ENCODE results near the gene GSDME.

Gene GSDME

GRCh38 chr7:24769851-24770250, 12.6 kb upstream of the GSDME start:
- no peak overlapping the region for H3K27ac ChIP-seq (ENCODE audit: extremely low read depth, low read depth, low read length)
- ChIA-PET POLR2A (no interaction called here), CTCF (interaction anchor here (0.9 to 1.5 kb wide), 2 partner anchors 43 to 64 kb away, joined by 3 to 4 read pairs; no protein-coding TSS in a partner anchor)
- no peak overlapping the region for H3K4me3 ChIP-seq (ENCODE audit: low read depth, low read length)
- TF ChIP-seq ZNF184 (tag by site-specific recombination; IDR thresholded peaks at IDR 0.05) (no peak), ZNF510 (tag by site-specific recombination; IDR thresholded peaks at IDR 0.05; ENCODE audit: insufficient replicate concordance) (no peak), ZNF175 (tag by site-specific recombination; IDR thresholded peaks at IDR 0.05) (no peak), HOXA7 (CRISPR knock-in tag; IDR thresholded peaks at IDR 0.05; ENCODE audit: borderline replicate concordance) (no peak), ZNF626 (tag by site-specific recombination; IDR thresholded peaks at IDR 0.05) (no peak), ZNF398 (tag by site-specific recombination; IDR thresholded peaks at IDR 0.05) (no peak), ZNF292 (tag by site-specific recombination; IDR thresholded peaks at IDR 0.05; ENCODE audit: borderline replicate concordance, low read depth) (no peak), ZNF843 (tag by site-specific recombination; IDR thresholded peaks at IDR 0.05) (no peak), CTCF (tag by site-specific recombination; IDR thresholded peaks at IDR 0.05) (no peak), KLF16 (tag by site-specific recombination; IDR thresholded peaks at IDR 0.05) (no peak), ZEB2 (tag by site-specific recombination; IDR thresholded peaks at IDR 0.05) (no peak), ZNF544 (tag by site-specific recombination; IDR thresholded peaks at IDR 0.05) (no peak), ZNF16 (tag by site-specific recombination; IDR thresholded peaks at IDR 0.05; ENCODE audit: low read depth) (no peak), ZNF366 (tag by site-specific recombination; conservative IDR thresholded peaks at IDR 0.05) (no peak), ZNF596 (tag by site-specific recombination; IDR thresholded peaks at IDR 0.05) (no peak), ZBTB49 (tag by site-specific recombination; IDR thresholded peaks at IDR 0.05; ENCODE audit: low read depth) (no peak), ZNF121 (tag by site-specific recombination; IDR thresholded peaks at IDR 0.05) (no peak)
- H3K9me3 ChIP-seq (ENCODE audit: control insufficient read depth, insufficient read depth, low read depth, low read length), result no peaks in the 10 kb centered on the region
- H3K36me3 ChIP-seq (ENCODE audit: control insufficient read depth in 2 of 2, insufficient read depth in 1 of 2, low read length in 2 of 2), result no peaks in the 10 kb centered on the region
- H3K4me1 ChIP-seq (ENCODE audit: control insufficient read depth, insufficient read depth, low read length), result no peaks in the 10 kb centered on the region

DNA sequence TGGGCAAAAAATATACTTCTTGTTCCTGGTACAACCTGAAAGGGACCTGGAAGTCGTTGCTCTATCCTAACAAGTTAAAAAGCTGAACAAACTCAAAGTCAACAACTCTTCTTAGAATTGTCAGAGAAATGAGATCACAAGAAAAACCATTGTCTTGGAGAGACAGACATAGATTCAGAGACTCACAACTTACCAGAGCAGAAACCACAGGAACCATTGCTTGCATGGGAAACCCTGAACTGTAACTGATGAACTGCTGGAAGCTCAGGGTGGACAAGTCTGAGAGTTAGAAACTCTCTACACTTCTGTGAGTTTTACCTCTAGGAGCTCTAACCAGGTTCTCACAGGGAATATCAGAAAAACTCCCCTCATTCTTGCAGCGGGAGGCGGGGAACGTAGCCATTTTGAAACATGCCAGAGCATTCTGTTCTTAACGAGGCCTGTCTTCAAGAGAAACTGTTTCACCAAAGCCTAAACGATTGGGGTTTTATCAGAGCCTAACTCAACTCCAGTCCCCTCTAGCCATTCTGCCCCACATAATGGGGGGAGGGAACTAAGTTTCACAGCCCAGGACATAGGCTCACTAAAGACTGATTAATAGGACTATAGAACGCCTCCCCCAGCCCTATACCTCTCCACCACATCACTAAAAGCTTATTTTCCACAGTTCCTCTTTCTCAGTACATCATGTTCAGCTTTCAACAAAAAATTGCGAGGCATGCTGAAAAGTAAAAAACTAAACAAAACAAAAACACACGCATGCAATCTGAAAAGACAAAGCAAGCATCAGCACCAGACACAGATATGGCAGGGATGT, 12.0 kb upstream of the GSDME start:
- ChIA-PET POLR2A (no interaction called here), CTCF (interaction anchor here (0.7 to 1.5 kb wide), 3 partner anchors 9 to 64 kb away, joined by 3 to 4 read pairs (median 4); no protein-coding TSS in a partner anchor)
- Histone ChIP-seq H3K4me1 (ENCODE audit: control insufficient read depth, insufficient read depth, low read length) (no peaks in the 10 kb centered on the region), H3K4me3 (ENCODE audit: low read depth, low read length) (no peak overlapping the region), H3K9me3 (ENCODE audit: control insufficient read depth, insufficient read depth, low read depth, low read length) (no peaks in the 10 kb centered on the region), H3K27ac (ENCODE audit: extremely low read depth, low read depth, low read length) (no peak overlapping the region), H3K36me3 (ENCODE audit: control insufficient read depth in 2 of 2, insufficient read depth in 1 of 2, low read length in 2 of 2) (no peaks in the 10 kb centered on the region)
- no peak for TF ChIP-seq ZNF791 (tag by site-specific recombination; IDR thresholded peaks at IDR 0.05)
- no peak for TF ChIP-seq ZNF391 (tag by site-specific recombination; IDR thresholded peaks at IDR 0.05; ENCODE audit: borderline replicate concordance, low read depth)
- TF ChIP-seq ZNF362 (tag by site-specific recombination; IDR thresholded peaks at IDR 0.05), result no peak
- TF ChIP-seq ZNF311 (tag by site-specific recombination; IDR thresholded peaks at IDR 0.05; ENCODE audit: borderline replicate concordance), result no peak
- no peak for TF ChIP-seq MYNN (tag by site-specific recombination; IDR thresholded peaks at IDR 0.05; ENCODE audit: borderline replicate concordance)
- TF ChIP-seq GLI2 (tag by site-specific recombination; IDR thresholded peaks at IDR 0.05; ENCODE audit: borderline replicate concordance, low read depth), result no peak
- TF ChIP-seq ZNF621 (tag by site-specific recombination; IDR thresholded peaks at IDR 0.05), result no peak
- TF ChIP-seq ZNF473 (tag by site-specific recombination; IDR thresholded peaks at IDR 0.05), result no peak
- no peak for TF ChIP-seq ZSCAN23 (tag by site-specific recombination; IDR thresholded peaks at IDR 0.05)
- no peak for TF ChIP-seq EGR2 (tag by site-specific recombination; IDR thresholded peaks at IDR 0.05; ENCODE audit: low read depth)
- no peak for TF ChIP-seq SP7 (tag by site-specific recombination; IDR thresholded peaks at IDR 0.05)

All from HEK293 (cell line).